ENCODE results near the gene HSD17B12. TPM values are rescaled to one million over a fixed set of nuclear protein-coding genes. Genes with fewer than 3 reads are reported as not detected.

HSD17B12 gene
- total RNA-seq, 2 donors from 2014 or later: 59.9 to 102 TPM

- 87% methylated on average over 5 of the region's 5 CpGs for WGBS
- intact Hi-C loops (cut with DNase I): no loop called here
Measured at GRCh38 chr11:43789700-43790443, 109.3 kb downstream of the HSD17B12 start.

GRCh38 chr11:43790444-43790794, 109.9 kb downstream of the HSD17B12 start:
- DNase-seq (ENCODE audit: low spot score): no peak
- no peaks in the 10 kb centered on the region for H3K27me3 ChIP-seq (replicated peaks; ENCODE audit: insufficient read depth)
- H3K36me3 ChIP-seq: no peaks in the 10 kb centered on the region
- TF ChIP-seq POLR2AphosphoS5 (IDR thresholded peaks at IDR 0.05) (no peak), POLR2A (IDR thresholded peaks at IDR 0.05) (no peak)
- TF ChIP-seq, protein P1, sequence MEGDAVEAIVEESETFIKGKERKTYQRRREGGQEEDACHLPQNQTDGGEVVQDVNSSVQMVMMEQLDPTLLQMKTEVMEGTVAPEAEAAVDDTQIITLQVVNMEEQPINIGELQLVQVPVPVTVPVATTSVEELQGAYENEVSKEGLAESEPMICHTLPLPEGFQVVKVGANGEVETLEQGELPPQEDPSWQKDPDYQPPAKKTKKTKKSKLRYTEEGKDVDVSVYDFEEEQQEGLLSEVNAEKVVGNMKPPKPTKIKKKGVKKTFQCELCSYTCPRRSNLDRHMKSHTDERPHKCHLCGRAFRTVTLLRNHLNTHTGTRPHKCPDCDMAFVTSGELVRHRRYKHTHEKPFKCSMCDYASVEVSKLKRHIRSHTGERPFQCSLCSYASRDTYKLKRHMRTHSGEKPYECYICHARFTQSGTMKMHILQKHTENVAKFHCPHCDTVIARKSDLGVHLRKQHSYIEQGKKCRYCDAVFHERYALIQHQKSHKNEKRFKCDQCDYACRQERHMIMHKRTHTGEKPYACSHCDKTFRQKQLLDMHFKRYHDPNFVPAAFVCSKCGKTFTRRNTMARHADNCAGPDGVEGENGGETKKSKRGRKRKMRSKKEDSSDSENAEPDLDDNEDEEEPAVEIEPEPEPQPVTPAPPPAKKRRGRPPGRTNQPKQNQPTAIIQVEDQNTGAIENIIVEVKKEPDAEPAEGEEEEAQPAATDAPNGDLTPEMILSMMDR (IDR thresholded peaks at IDR 0.05): no peak
- H3K27ac ChIP-seq: no peak overlapping the region
- no peak overlapping the region for H3K4me3 ChIP-seq
- WGBS: 92% methylated on average over 4 of the region's 4 CpGs
- H3K4me1 ChIP-seq (replicated peaks): peaks cover 4% of the 10 kb centered on the region
- intact Hi-C loops (cut with DNase I): no loop called here
- H3K9me3 ChIP-seq: no peaks in the 10 kb centered on the region

More at GRCh38 chr11:43789700-43790443, 109.3 kb downstream of the HSD17B12 start:
- TF ChIP-seq, protein P1 (IDR thresholded peaks at IDR 0.05): no peak
- TF ChIP-seq POLR2AphosphoS5 (IDR thresholded peaks at IDR 0.05): no peak
- TF ChIP-seq POLR2A (IDR thresholded peaks at IDR 0.05): no peak
- H3K9me3 ChIP-seq: no peaks in the 10 kb centered on the region
- H3K4me1 ChIP-seq (replicated peaks): peaks cover 4% of the 10 kb centered on the region
- no peak overlapping the region for H3K27ac ChIP-seq
- DNase-seq (ENCODE audit: low spot score): no peak
- H3K4me3 ChIP-seq: no peak overlapping the region
- H3K27me3 ChIP-seq (replicated peaks; ENCODE audit: insufficient read depth): no peaks in the 10 kb centered on the region
- H3K36me3 ChIP-seq: no peaks in the 10 kb centered on the region

DNA sequence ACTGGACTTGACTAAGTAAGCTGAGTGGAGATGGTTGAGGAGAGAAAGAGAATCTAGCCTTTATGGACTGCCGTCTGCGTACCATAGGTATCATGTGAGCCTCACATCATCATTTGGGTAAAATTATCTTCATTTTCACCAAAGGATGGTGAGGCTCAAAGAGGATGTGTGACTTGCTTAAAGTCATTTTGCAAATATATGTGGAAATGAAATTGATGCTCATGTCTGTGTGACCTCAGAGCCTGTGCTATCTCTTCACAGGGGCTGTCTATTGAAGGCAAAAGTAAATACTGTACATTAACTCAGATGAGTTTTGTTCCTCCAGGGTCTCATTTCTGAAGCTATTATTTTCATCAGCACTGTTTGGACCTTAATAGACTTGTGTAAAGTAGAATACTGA, 116.8 kb downstream of the HSD17B12 start:
- DNase-seq (ENCODE audit: low spot score): no peak
- Histone ChIP-seq H3K9me3 (no peaks in the 10 kb centered on the region), H3K36me3 (no peaks in the 10 kb centered on the region), H3K4me3 (no peak overlapping the region), H3K27me3 (replicated peaks; ENCODE audit: insufficient read depth) (no peaks in the 10 kb centered on the region), H3K4me1 (replicated peaks) (no peaks in the 10 kb centered on the region), H3K27ac (no peak overlapping the region)
- WGBS: 93% methylated on average over 2 of the region's 2 CpGs
- intact Hi-C loops (cut with DNase I): no loop called here
- no peak for TF ChIP-seq POLR2AphosphoS5 (IDR thresholded peaks at IDR 0.05)
- TF ChIP-seq, protein P1 (IDR thresholded peaks at IDR 0.05): no peak
- TF ChIP-seq POLR2A (IDR thresholded peaks at IDR 0.05): no peak

DNA sequence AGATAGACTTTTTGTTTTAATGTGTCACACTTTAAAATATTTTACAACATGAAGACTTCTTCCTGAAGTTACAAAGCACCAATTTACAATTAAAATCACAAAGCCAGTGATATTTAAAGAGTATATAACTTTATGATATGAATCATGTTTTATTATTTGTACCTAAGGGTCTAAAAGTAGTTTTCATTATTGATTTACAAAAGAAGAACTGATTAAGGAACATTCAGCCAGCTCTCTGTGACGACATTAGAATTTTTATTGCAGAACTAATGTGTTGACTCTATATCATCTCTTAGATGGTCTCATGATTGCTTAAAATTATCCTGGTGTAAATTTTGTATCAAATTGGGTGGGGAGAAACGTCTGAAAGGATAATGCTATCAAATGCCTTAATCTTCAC, 117.3 kb downstream of the HSD17B12 start:
- 61% methylated on average over 2 of the region's 2 CpGs for WGBS

More for the DNA sequence above, 117.3 kb downstream of the HSD17B12 start:
- Histone ChIP-seq H3K27ac (no peak overlapping the region), H3K4me1 (replicated peaks) (no peaks in the 10 kb centered on the region), H3K36me3 (no peaks in the 10 kb centered on the region), H3K9me3 (no peaks in the 10 kb centered on the region), H3K4me3 (no peak overlapping the region), H3K27me3 (replicated peaks; ENCODE audit: insufficient read depth) (no peaks in the 10 kb centered on the region)
- intact Hi-C loops (cut with DNase I): no loop called here
- TF ChIP-seq POLR2A (IDR thresholded peaks at IDR 0.05): no peak
- TF ChIP-seq POLR2AphosphoS5 (IDR thresholded peaks at IDR 0.05): no peak
- TF ChIP-seq, protein P1 (IDR thresholded peaks at IDR 0.05): no peak
- no peak for DNase-seq (ENCODE audit: low spot score)

All from prostate gland (tissue), 2 donors.